GM12892 (cell line): ENCODE data around the gene GPR85.

ENCODE experiments used
- POLR2A ChIP-seq: IDR thresholded peaks from 2 replicates; pipeline ENCODE4 v1.6.1; 2011; ENCODE audit warnings: low read depth, low read length, control low read depth
- POLR2AphosphoS5 ChIP-seq: IDR thresholded peaks from 2 replicates; pipeline ENCODE4 v1.6.1; 2011; ENCODE audit warnings: low read depth, low read length, control low read depth
- TAF1 ChIP-seq: IDR thresholded peaks from 2 replicates; pipeline ENCODE4 v1.6.1; 2011; ENCODE audit warnings: low read depth, mild to moderate bottlenecking, control low read depth, low read length, borderline replicate concordance

DNA sequence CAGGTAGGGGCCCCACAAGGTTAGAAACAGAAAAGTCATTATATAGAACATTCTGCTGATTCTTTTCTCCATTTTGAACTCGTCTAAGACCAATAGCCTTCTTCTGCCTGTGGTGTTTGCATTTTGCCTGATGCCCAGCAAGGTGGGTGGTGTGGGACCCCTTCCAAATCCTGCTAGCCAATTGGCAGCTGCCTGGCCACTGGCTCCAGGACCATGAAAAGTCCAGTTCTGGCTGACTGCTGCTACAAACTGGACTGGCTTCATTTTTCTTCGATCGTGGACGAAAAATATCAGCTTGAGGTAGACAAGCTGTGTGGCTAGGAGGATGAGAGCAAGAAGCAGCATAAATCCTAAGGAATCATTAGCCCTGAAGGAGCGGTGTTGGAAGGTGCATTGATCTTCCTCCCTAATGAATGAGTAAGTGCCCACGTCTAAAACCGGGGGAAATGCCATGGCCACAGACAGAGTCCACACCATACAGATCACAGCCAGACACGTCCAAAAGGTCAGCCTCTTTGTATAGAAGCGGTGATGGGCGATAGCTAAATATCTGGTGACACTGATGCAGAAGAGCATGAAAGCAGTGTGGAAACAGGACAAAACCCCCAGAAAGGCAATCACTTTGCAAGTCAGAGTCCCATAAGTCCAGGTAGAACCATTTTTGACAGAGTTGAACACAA, 2.7 kb downstream of the GPR85 start:
- no peak for TF ChIP-seq POLR2A
- no peak for TF ChIP-seq POLR2AphosphoS5
- no peak for TF ChIP-seq TAF1
